Vagina (tissue), 2 donors: ENCODE results near the gene TMSB10. TPM values are rescaled to one million over a fixed set of nuclear protein-coding genes. Genes with fewer than 3 reads are reported as not detected.

Source experiments
- DNase-seq, 2 donors: peaks; one replicate each; pipeline ENCODE4 v3.0.0-alpha.2; 2017; ENCODE audit errors: extremely low spot score in 2 of 2
- H3K27ac ChIP-seq: fragments of 200-600 bp; sonication (generic); one replicate; pipeline ENCODE4 v1.5.1; 2019
- H3K27me3 ChIP-seq: fragments of 200-600 bp; sonication (generic); one replicate; pipeline ENCODE4 v1.5.1; 2019
- H3K36me3 ChIP-seq, 2 donors: fragments of 200-600 bp; sonication (generic); one replicate each; pipeline ENCODE4 v1.5.1; 2017 to 2019
- H3K4me1 ChIP-seq: fragments of 200-600 bp; sonication (generic); one replicate; pipeline ENCODE4 v1.5.1; 2019
- H3K4me3 ChIP-seq, 2 donors: fragments of 200-600 bp; sonication (generic); 1 replicate in 1 of 2; 2 replicates in 1 of 2; pipeline ENCODE4 v1.5.1; 2016 to 2019
- H3K9me3 ChIP-seq: fragments of 200-600 bp; sonication (generic); one replicate; pipeline ENCODE4 v1.5.1; 2019
- POLR2A ChIP-seq, 2 donors: fragments of 450-650 bp; IDR thresholded peaks; one replicate each; pipeline ENCODE4 v1.6.1; 2017; ENCODE audit warnings: antibody characterized with exemption in 2 of 2, mild to moderate bottlenecking in 2 of 2, moderate library complexity in 2 of 2
- POLR2AphosphoS5 ChIP-seq, 2 donors: sonication (generic); formaldehyde crosslinking; IDR thresholded peaks; one replicate each; pipeline ENCODE4 v1.9.0; 2017; ENCODE audit warnings: antibody characterized with exemption in 2 of 2, mild to moderate bottlenecking in 2 of 2, low read depth in 1 of 2; ENCODE audit not compliant: insufficient read depth in 1 of 2
- intact Hi-C: fragments of 100-400 bp; cut with DNase I; formaldehyde crosslinking; loops from one replicate; pipeline ENCODE4 v1.15.1; 2023
- total RNA-seq: library from RNA; depleted of rRNA; stranded (reverse); fragments of >200 nt; gene quantifications from one replicate; pipeline ENCODE4 v1.2.3, GENCODE V29; 2016
- TF ChIP-seq, protein P1 (sequence below), 3 experiments: fragments of 450-650 bp in 2 of 3; fragments of 200-600 bp in 1 of 3; sonication (generic) in 1 of 3; IDR thresholded peaks; one replicate each; pipeline ENCODE4 v1.5.1; 2017 to 2019; ENCODE audit warnings: antibody characterized with exemption in 3 of 3, mild to moderate bottlenecking in 2 of 3, moderate library complexity in 2 of 3

The TMSB10 gene
- total RNA-seq, 1 donor from 2014 or later: 2,211 TPM

DNA sequence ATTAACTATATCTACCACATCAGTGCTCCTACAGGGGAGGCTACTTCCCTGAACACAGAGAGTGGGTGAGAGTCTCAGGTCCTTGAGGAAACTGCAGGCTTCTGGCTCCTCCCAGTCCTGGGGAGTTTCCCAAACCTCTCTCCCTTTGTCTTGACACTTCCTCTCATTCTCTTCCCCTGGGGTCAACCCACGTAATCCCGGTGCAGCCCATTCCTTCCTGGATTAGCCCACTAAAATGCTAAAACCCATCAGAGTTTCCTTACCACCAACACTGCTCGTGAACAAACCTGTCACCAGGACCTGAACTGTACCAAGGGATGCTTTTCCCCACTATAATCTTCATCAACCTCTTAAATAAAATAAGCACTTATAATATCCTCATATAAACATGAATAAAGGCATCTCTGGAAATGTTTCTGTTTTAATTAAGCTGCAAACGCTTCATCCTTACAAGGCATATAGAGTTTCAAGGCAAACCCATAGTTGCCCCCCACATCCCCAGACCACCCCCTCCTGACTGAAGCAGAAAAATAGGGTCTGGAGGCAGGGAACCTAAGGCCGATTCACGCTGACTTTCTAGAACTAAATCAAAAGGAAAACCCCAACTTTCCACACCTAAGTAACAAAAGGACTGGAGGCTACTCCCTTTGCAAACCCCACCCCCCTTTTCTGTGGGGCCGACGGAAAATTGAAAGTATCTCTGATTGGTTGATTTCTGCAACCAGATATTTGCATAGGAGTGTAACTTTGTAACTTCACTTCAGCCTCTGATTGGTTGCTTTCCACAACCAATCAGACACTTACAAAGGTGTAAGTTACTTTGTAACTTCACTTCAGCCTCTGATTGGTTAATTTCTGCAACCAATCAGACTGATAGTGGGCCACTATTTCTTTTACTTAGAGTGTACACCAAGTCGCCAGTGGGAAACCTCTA lies 19.0 kb downstream of the TMSB10 start:
- no peaks in the 10 kb centered on the region for H3K36me3 ChIP-seq
- no peaks in the 10 kb centered on the region for H3K9me3 ChIP-seq
- H3K27me3 ChIP-seq: no peaks in the 10 kb centered on the region
- TF ChIP-seq, protein P1, sequence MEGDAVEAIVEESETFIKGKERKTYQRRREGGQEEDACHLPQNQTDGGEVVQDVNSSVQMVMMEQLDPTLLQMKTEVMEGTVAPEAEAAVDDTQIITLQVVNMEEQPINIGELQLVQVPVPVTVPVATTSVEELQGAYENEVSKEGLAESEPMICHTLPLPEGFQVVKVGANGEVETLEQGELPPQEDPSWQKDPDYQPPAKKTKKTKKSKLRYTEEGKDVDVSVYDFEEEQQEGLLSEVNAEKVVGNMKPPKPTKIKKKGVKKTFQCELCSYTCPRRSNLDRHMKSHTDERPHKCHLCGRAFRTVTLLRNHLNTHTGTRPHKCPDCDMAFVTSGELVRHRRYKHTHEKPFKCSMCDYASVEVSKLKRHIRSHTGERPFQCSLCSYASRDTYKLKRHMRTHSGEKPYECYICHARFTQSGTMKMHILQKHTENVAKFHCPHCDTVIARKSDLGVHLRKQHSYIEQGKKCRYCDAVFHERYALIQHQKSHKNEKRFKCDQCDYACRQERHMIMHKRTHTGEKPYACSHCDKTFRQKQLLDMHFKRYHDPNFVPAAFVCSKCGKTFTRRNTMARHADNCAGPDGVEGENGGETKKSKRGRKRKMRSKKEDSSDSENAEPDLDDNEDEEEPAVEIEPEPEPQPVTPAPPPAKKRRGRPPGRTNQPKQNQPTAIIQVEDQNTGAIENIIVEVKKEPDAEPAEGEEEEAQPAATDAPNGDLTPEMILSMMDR (IDR thresholded peaks at IDR 0.05): no peak
- no peak for TF ChIP-seq POLR2A (IDR thresholded peaks at IDR 0.05)
- TF ChIP-seq POLR2AphosphoS5 (IDR thresholded peaks at IDR 0.05; ENCODE audit: insufficient read depth in 1 of 2, low read depth in 1 of 2): peak in 1 of 2 donors; percentile 74
- H3K4me1 ChIP-seq: peaks cover 29% of the 10 kb centered on the region
- intact Hi-C loops: no loop called here
- H3K4me3 ChIP-seq: no peak overlapping the region
- no peak for DNase-seq
- H3K27ac ChIP-seq: peak overlapping the region; percentile 17

DNA sequence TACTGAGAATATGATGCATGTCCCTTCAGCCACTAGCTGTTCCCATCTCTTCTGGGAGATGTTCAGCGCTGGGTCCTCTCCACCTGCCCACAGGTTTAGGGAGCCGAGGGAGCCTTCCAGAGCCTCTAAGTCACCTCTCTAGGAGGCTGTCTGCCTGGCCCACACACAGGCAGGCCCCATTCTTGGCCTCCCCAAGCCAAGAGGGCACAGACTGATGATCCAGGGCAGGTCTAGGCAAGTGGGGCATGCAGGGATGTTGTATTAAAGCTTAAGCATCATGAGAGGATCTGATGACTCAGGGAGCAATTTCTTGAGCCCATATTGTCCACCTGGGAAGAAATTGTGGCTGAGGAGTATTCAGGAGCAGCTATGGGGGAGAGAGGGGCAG lies 19.9 kb downstream of the TMSB10 start:
- no peaks in the 10 kb centered on the region for H3K27me3 ChIP-seq
- peak overlapping the region; percentile 17 for H3K27ac ChIP-seq
- no peak for TF ChIP-seq POLR2AphosphoS5 (IDR thresholded peaks at IDR 0.05; ENCODE audit: insufficient read depth in 1 of 2, low read depth in 1 of 2)
- no peak for TF ChIP-seq POLR2A (IDR thresholded peaks at IDR 0.05)
- TF ChIP-seq, protein P1 (IDR thresholded peaks at IDR 0.05): no peak
- H3K9me3 ChIP-seq: no peaks in the 10 kb centered on the region
- peaks cover 22% of the 10 kb centered on the region for H3K4me1 ChIP-seq
- DNase-seq: no peak
- H3K4me3 ChIP-seq: peak overlapping the region in 1 of 2 donors; percentile 47
- H3K36me3 ChIP-seq: no peaks in the 10 kb centered on the region
- intact Hi-C loops: no loop called here

DNA sequence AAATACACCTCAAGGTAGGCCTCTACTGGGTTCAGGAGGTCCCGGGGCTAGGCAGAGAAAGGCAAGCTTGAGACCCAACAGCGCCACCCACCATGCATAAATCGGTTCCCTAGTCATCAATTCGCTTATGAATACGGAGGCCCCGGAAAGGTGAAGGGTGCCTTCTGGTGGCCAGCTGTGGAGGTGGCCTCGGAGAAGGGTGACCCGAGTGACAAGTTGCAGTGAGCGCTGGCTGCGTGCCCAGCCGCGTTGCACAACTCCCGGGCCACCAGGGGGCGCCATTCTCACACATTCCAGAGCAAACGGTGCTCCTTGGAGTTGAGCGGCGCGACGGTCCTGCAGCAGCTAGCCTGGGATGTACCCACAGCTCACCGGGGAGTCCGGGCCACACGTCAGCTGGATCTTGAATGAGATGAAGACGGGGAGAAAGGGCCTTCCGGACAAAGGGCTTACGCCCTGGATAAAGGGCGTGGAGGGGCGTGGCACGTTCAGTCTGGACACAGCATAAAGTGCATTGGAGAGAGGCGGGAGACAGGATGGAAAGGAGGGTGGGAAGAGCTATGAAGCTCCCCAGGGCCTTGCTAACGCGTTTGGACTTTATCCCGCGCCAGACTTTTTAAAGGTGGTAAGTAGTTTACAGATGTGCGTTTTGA lies 20.4 kb downstream of the TMSB10 start:
- Histone ChIP-seq H3K4me3 (peak overlapping the region; percentile 38 to 47), H3K36me3 (no peaks in the 10 kb centered on the region), H3K9me3 (no peaks in the 10 kb centered on the region), H3K27me3 (no peaks in the 10 kb centered on the region), H3K27ac (peak overlapping the region; percentile 17), H3K4me1 (peaks cover 20% of the 10 kb centered on the region)
- intact Hi-C loops: no loop called here
- TF ChIP-seq POLR2AphosphoS5 (IDR thresholded peaks at IDR 0.05; ENCODE audit: insufficient read depth in 1 of 2, low read depth in 1 of 2) (peak; percentile 22 to 69), POLR2A (IDR thresholded peaks at IDR 0.05) (no peak)
- TF ChIP-seq, protein P1 (IDR thresholded peaks at IDR 0.05): peak; percentile 93 to 97 (median 93)
- peak in 1 of 2 donors; percentile 93 for DNase-seq

DNA sequence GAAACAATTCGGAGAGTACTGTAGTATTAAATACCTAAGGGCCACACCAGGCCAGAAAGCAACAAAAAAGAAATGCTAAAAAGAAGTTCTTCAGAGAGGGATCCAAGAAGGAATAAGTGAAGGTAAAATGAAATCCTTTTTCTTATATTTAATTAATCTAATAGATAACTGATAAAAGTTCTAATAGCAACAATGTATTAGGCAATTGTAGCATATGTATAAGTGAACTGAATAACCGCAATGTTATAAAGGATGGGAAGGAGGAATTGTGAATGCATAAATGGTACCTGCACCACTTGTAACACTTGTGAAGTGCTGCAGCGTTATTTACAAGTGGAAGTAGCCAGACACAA lies 21.8 kb downstream of the TMSB10 start:
- no peak for TF ChIP-seq POLR2A (IDR thresholded peaks at IDR 0.05)
- TF ChIP-seq POLR2AphosphoS5 (IDR thresholded peaks at IDR 0.05; ENCODE audit: insufficient read depth in 1 of 2, low read depth in 1 of 2): no peak
- TF ChIP-seq, protein P1 (IDR thresholded peaks at IDR 0.05): no peak
- Histone ChIP-seq H3K36me3 (no peaks in the 10 kb centered on the region), H3K27ac (no peak overlapping the region), H3K9me3 (no peaks in the 10 kb centered on the region), H3K4me1 (peaks cover 20% of the 10 kb centered on the region), H3K27me3 (no peaks in the 10 kb centered on the region), H3K4me3 (no peak overlapping the region)
- DNase-seq: no peak
- intact Hi-C loops: no loop called here
